Measurements from ENCODE around the gene AANAT.

AANAT gene

DNA sequence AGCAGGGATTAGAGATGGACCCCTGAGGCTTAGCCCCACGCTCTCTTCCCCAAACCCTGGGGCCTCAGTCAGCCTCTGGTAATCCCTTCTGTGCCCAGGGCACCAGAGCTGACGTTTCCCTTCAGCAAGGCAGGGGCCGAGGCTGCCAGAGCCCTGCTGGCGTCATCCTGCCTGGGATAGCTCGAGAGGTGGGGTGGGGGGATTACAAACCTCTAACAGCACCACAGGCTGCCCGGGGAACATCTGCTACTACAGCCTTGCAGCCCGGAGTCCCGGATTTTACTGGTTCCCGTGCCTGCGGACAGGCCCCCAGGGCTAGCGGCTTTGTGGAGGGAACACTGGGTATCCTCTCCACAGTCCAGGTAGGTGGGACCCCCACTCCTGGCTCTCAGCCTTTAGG is at the start of gene AANAT:
TSS of gene AANAT (plus strand) at position 238 of the 400 bp plus-strand sequence. CDS start 1,144 bp downstream, outside the sequence.
- no peak for DNase-seq

GRCh38 chr17:76419576-76420260 is 47.7 kb upstream of the AANAT start:
- DNase-seq, result no peak

- DNase-seq, result no peak
Measured at GRCh38 chr17:76420356-76421043, 46.9 kb upstream of the AANAT start.

DNA sequence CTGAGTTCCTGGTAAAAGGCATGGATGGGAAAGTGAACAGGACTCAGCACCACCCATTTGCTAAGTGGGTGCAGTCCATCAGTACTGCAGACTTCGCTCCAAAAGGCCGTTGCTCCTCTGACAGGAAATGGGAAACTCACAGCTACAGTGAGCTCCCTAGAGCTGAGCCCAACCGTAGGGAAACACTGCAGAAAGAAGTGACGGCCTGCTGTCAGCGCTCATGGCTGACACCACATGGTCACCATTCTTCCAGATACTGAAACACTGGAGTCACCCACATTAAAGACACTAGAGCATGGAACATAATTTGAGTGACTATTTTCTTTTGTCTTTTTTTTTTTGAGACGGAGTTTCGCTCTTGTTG is 46.4 kb upstream of the AANAT start:
- no peak for DNase-seq

DNA sequence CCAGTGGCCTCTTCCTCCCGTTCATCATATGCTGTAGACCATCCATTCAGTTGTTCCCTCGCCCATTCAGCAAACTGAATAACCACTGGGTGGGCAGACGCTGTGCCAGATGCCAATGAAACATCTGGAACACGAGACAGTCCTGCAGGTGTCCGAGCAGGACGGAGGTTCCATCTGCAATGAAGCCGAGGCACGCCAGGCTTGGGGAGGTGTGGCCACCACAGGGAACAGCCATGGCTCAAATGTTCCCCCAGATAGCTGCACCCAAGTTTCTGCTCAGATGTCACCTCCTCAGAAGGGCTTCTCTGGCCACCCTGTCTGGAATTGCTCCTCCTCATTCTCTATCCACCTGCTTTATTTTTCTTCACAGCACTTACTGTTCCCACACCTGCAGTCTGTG is 45.0 kb upstream of the AANAT start:
- no peak for DNase-seq

DNA sequence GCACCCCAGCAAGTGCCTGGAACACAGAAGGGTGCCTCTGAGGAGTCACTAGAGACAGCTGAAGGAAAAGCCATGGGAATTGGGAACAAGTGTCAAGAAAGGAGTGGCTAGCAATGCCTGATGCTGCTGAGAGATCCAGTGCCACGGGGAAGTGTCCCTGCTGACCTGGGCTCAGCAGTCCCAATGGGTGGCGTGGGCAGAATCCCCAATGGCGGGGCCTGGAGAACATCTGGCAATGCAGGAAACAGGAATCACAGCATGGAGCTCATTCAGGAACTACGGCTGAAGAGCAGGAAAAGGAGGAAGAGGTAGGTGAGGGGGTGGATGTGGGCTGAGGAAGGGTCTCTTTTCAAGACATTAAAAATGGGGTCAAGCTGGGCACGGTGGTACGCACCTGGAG is 44.5 kb upstream of the AANAT start:
- DNase-seq, result no peak

- DNase-seq, result no peak
Measured at GRCh38 chr17:76426853-76427252, 40.5 kb upstream of the AANAT start.

GRCh38 chr17:76427501-76428231 is 39.7 kb upstream of the AANAT start:
- DNase-seq, result no peak

DNA sequence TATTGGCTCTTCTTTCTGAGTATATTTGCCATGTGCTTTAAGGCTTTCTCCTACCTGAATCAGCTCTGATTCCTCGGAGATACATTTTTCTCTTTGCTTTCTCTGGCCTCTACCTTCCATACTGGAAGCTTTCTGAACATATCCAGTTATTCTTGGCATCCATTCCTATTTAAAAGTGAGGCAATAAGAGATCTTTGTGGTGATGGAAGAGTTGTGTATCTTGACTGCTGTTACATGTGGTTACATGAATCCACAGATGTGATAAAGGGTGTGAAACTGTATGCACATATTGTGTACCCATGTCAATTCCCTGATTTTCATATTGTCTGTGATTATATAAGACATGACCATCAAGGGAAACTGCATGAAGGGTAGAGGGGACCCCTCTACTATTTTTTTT is 38.9 kb upstream of the AANAT start:
- no peak for DNase-seq

DNA sequence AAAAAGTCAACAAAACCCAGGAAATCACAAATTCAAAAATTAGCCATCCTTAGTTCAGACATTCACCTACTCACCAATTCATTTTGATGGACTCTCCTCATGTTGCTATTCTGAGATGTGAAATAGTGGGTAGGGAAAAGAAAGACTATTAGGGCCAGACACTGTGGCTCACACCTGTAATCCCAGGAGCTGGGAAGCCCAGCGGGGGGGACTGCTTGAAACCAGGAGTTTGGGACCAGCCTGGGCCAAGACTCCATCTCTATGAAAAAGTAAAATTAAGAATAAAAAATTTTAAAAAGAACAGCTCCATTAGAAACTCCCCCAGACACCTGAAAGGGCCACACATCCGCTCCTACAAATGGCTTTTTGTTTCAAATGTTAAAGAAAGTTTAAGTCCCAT is 35.9 kb upstream of the AANAT start:
- no peak for DNase-seq

DNA sequence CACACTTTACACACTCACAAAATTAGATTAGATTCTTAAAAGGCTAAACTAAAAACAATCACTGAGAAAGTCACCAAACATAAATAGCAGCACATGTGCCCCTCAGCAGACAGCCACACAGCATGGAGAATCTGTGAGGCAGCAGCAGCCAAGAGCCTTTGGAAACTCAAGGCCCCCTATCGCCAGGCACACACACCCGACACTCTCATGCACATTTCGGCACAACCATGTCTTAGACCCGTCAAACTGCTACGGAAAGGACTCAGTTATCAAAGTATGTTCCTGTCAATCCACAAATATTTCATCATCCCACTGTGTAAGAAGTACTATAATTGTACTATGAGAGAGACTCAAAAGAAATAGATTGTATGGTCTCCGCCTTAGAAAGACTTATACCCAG is 35.4 kb upstream of the AANAT start:
- no peak for DNase-seq

GRCh38 chr17:76432712-76433336 is 34.6 kb upstream of the AANAT start:
- DNase-seq, result no peak

GRCh38 chr17:76433693-76434092 is 33.7 kb upstream of the AANAT start:
- no peak for DNase-seq

DNA sequence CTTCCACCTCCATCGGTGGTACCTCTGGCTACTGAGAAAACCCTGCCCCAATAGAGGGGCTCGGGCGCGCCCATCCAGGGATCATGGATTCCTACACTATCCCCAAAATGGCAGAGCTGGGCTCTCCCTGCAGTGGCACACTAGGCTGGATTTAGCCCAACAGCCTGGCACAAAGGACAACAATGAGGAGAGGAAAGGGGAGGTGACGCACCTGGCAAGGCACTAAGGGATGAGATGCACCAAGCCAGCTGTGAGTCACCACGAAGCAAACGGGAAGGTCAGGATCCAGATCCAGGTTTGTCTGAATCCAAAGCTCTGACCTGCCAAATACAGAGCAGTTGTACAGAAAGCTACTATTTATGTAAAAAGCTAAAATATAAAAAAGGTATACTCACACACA is 32.5 kb upstream of the AANAT start:
- DNase-seq, result no peak

DNA sequence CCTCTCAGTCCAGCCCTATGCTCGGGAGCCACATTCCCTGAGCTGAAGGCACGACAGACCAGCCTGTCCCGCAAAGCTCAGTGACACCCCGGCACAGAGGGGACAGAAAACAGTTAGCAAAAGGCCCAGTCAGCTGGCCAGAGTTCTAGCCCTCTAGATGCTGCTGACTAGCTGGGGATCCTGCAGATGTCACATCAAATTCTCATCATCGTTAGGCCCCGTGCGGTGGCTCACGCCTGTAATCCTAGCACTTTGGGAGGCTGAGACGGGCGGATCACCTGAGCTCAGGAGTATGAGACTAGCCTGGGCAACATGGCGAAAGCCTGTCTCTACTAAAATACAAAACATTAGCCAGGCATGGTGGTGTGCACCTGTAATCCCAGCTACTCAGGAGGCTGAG is 31.7 kb upstream of the AANAT start:
- DNase-seq, result no peak

DNA sequence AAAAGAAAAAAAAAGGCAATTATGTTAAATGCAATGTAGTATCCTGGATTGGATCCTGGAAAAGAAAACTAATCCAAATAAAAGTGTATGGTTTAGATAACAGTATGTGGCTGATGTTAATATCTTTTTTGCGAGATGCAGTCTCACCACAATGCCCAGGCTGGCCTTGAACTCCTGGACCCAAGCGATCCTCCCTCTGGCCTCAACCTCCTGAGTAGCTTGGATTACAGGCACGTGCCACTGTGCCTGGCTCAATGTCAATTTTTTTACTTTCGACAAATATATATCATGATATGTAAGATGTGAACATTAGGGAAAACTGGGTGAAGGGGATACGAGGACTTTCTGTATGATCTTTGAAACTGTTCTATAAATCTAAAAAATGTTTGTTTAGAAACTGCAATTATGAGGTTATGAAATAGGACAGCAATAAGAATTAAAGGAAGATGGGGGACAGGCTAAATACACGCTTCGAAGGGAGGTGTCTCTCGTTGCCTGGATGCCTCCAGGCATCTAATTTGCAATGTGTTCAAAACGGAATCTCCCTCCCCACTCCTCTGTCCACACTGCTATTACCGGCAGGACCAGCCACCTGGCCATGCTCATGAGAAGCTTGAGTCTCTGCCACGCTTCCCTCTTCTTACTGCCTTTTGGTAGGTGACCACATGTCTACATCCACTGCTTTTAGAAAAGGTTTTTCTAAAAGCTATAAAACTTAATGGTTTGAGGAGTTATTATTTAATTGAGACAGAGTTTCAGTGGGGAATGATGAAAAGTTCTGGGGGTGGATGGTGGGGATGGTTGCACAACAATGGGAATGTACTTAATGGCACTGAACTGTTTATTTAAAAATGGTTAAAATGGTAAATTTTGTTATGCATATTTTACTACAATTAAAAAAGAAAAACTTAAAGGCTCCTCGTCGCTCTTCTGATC is 29.7 kb upstream of the AANAT start:
- no peak for DNase-seq

DNA sequence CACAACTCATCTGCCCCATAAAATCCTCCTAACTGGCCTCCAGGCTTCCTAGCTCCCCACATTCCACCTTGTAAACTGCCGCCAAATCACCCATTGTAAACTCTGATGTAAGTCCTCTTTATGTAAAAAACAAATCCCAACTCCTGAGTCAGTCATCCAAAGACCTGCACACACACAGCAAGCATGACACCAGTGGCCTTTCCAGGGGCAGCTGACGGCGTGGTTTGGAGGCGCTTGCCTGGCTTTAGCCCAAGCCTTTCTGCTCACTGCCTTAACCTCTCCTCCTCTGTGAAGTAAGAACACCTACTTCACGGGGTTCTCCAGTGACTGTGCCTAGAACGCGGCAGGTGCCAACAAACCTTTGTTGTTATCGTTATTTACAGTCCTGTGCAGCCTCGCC is 28.5 kb upstream of the AANAT start:
- DNase-seq, result no peak

- DNase-seq, result no peak
Measured at GRCh38 chr17:76439314-76439928, 28.0 kb upstream of the AANAT start.

DNA sequence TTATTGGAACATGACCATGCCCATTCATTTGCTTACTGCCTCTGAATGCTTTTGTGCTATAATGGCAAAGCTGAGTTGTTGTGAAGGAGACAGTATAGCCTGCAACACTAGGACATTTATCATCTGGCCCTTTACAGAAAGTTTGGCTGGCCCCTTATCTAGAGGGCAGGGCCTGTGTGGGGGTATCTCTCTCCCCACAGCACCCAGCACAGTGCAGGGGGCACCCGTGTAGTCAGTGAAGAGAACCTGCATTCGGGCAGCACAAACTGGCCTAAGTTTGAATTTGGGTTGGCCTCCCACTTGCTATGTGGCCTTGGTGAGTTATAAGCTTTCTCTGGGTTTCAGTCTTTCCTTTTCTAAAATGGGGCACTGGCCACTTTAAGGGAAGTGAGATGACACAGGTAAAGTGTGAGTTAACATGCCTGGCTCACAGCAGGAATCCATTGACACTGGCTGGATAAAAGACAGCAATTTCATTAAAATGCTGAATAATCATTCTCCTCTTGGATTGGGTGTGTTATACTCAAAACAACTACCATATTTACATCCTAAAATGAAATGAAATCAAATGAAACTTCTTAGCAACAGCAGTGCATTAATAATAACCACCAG is 26.5 kb upstream of the AANAT start:
- no peak for DNase-seq

- no peak for DNase-seq
Measured at GRCh38 chr17:76441686-76442340, 25.6 kb upstream of the AANAT start.

All from activated CD4-positive, alpha-beta T cell treated with anti-CD3 and anti-CD28 coated beads, Interleukin-2, amount 50 U/mL, for 48 hours (primary cell).